Activated CD4-positive, alpha-beta T cell treated with anti-CD3 and anti-CD28 coated beads, Interleukin-2, amount 50 U/mL, for 1 hour (primary cell): ENCODE measurements around the gene KRT78.
"Not testable (repeated sequence)": the region's sequence is repeated elsewhere in the genome, so short reads cannot be mapped to it uniquely, and the experiment has no call there.

Experiments
- DNase-seq: peaks from one replicate; pipeline ENCODE4 v3.0.0-alpha.2; 2020

KRT78 gene

GRCh38 chr12:52809166-52809565 lies 39.6 kb downstream of the KRT78 start:
- DNase-seq, result no peak

- no peak for DNase-seq
These were observed 40.1 kb downstream of the KRT78 start for GRCh38 chr12:52808573-52809160.

- no peak for DNase-seq
These were observed 41.0 kb downstream of the KRT78 start for GRCh38 chr12:52807544-52808470.

- DNase-seq, result no peak
These were observed 41.8 kb downstream of the KRT78 start for GRCh38 chr12:52806821-52807543.

- no peak for DNase-seq
These were observed 42.5 kb downstream of the KRT78 start for GRCh38 chr12:52806169-52806811.

GRCh38 chr12:52805739-52806138 lies 43.1 kb downstream of the KRT78 start:
- DNase-seq, result no peak

GRCh38 chr12:52805000-52805399 lies 43.8 kb downstream of the KRT78 start:
- DNase-seq, result no peak

GRCh38 chr12:52802442-52802841 lies 46.4 kb downstream of the KRT78 start:
- DNase-seq, result no peak

- DNase-seq, result no peak
These were observed 47.0 kb downstream of the KRT78 start for GRCh38 chr12:52801773-52802172.

GRCh38 chr12:52800259-52800917 lies 48.4 kb downstream of the KRT78 start:
- DNase-seq, result no peak

GRCh38 chr12:52799505-52800211 lies 49.1 kb downstream of the KRT78 start:
- DNase-seq, result no peak

GRCh38 chr12:52798671-52799504 lies 49.9 kb downstream of the KRT78 start:
- DNase-seq, result no peak

GRCh38 chr12:52798003-52798670 lies 50.7 kb downstream of the KRT78 start:
- no peak for DNase-seq

- DNase-seq, result no peak
These were observed 51.3 kb downstream of the KRT78 start for GRCh38 chr12:52797529-52797894.

GRCh38 chr12:52796839-52797528 lies 51.8 kb downstream of the KRT78 start:
- no peak for DNase-seq

- no peak for DNase-seq
These were observed 52.4 kb downstream of the KRT78 start for GRCh38 chr12:52796429-52796794.

- no peak for DNase-seq
These were observed 52.9 kb downstream of the KRT78 start, which contains the start of gene KRT3 for GRCh38 chr12:52795694-52796428. KRT3 (minus strand) TSS chr12:52796117; CDS start chr12:52796042, 75 bp downstream.

GRCh38 chr12:52795332-52795674 lies 53.5 kb downstream of the KRT78 start:
- DNase-seq, result not testable (repeated sequence)
